Prostate gland (tissue), 2 donors: ENCODE data around the gene MTARC1.

Source experiments
- POLR2AphosphoS5 ChIP-seq: sonication (generic); formaldehyde crosslinking; IDR thresholded peaks from one replicate; pipeline ENCODE4 v1.6.1; 2017; ENCODE audit warnings: antibody characterized with exemption
- TF ChIP-seq, protein P1 (sequence below), 4 experiments: fragments of 200-600 bp in 2 of 4; fragments of 450-650 bp in 2 of 4; sonication (generic) in 2 of 4; IDR thresholded peaks; 1 replicate in 3 of 4; 2 replicates in 1 of 4; pipeline ENCODE4 v1.5.1; 2016 to 2019; ENCODE audit warnings: antibody characterized with exemption in 4 of 4, mild to moderate bottlenecking in 2 of 4, moderate library complexity in 2 of 4

DNA sequence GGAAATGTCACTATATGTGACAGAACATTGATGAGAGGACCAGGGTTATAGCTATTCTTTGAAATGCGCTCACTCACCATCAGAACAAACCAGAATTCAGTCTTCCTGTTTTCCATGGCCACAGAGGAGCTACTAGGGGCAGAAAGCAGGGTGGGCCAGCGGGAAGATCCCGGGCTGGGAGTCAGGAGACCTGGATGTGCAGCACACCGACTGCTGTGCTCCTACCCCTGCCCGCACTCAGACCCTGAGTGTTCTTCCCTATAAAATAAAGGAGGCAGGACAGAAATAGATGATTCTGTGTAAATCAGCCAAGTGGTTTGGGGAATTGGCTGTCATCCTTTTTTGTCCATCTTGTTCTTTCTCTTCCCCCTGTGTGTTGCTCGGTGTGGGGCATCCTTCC, 21.0 kb downstream of the MTARC1 start:
- TF ChIP-seq, protein P1, sequence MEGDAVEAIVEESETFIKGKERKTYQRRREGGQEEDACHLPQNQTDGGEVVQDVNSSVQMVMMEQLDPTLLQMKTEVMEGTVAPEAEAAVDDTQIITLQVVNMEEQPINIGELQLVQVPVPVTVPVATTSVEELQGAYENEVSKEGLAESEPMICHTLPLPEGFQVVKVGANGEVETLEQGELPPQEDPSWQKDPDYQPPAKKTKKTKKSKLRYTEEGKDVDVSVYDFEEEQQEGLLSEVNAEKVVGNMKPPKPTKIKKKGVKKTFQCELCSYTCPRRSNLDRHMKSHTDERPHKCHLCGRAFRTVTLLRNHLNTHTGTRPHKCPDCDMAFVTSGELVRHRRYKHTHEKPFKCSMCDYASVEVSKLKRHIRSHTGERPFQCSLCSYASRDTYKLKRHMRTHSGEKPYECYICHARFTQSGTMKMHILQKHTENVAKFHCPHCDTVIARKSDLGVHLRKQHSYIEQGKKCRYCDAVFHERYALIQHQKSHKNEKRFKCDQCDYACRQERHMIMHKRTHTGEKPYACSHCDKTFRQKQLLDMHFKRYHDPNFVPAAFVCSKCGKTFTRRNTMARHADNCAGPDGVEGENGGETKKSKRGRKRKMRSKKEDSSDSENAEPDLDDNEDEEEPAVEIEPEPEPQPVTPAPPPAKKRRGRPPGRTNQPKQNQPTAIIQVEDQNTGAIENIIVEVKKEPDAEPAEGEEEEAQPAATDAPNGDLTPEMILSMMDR (IDR thresholded peaks at IDR 0.05): no peak
- no peak for TF ChIP-seq POLR2AphosphoS5
